HL-60/S4 treated with phorbol 12-myristate 13-acetate at 8.2 ng/mL for 4 days and 3 days (cell line): Measurements from ENCODE around the gene PPEF2.
"Not testable (repeated sequence)": the region's sequence is repeated elsewhere in the genome, so short reads cannot be mapped to it uniquely, and the experiment has no call there.

Experiments used
- in situ Hi-C: fragments of 300-500 bp; cut with MboI; formaldehyde crosslinking; loops from 2 replicates; pipeline ENCODE4 v1.15.0; 2022; ENCODE audit warnings: low sequenced_read_pairs

PPEF2 gene

GRCh38 chr4:75902352-75902751, at the start of gene PPEF2:
Gene PPEF2 (minus strand): TSS chr4:75902452. CDS start chr4:75896325, 6,127 bp downstream.
- in situ Hi-C loops, result no loop called here

GRCh38 chr4:75950213-75950815, 48.1 kb upstream of the PPEF2 start:
- in situ Hi-C loops, result no loop called here

- in situ Hi-C loops, result no loop called here
These were observed 46.7 kb upstream of the PPEF2 start for GRCh38 chr4:75948822-75949444.

GRCh38 chr4:75940692-75941253, 38.5 kb upstream of the PPEF2 start, which contains the start of gene NAAA:
Gene NAAA (minus strand): TSS chr4:75941013. CDS start chr4:75940949, 64 bp downstream.
- in situ Hi-C loops, result no loop called here

- in situ Hi-C loops, result no loop called here
These were observed 37.8 kb upstream of the PPEF2 start for GRCh38 chr4:75939890-75940691.

GRCh38 chr4:75935628-75936027, 33.4 kb upstream of the PPEF2 start:
- in situ Hi-C loops, result no loop called here

GRCh38 chr4:75930152-75930551, 27.9 kb upstream of the PPEF2 start:
- in situ Hi-C loops, result no loop called here

- in situ Hi-C loops, result not testable (repeated sequence)
These were observed 22.7 kb upstream of the PPEF2 start for GRCh38 chr4:75924916-75925315.

GRCh38 chr4:75924309-75924827, 22.1 kb upstream of the PPEF2 start:
- in situ Hi-C loops, result no loop called here

GRCh38 chr4:75922588-75922987, 20.3 kb upstream of the PPEF2 start:
- in situ Hi-C loops, result no loop called here

GRCh38 chr4:75921910-75922309, 19.7 kb upstream of the PPEF2 start:
- in situ Hi-C loops, result no loop called here

- in situ Hi-C loops, result no loop called here
These were observed 18.1 kb upstream of the PPEF2 start for GRCh38 chr4:75920327-75920726.

- in situ Hi-C loops, result no loop called here
These were observed 17.7 kb upstream of the PPEF2 start for GRCh38 chr4:75919920-75920319.

- in situ Hi-C loops, result no loop called here
These were observed 13.9 kb upstream of the PPEF2 start for GRCh38 chr4:75916091-75916661.

GRCh38 chr4:75912968-75913367, 10.7 kb upstream of the PPEF2 start:
- in situ Hi-C loops, result no loop called here

- in situ Hi-C loops, result not testable (repeated sequence)
These were observed 8.6 kb upstream of the PPEF2 start for GRCh38 chr4:75910831-75911230.

- in situ Hi-C loops, result no loop called here
These were observed 7.2 kb upstream of the PPEF2 start for GRCh38 chr4:75909405-75909804.

- in situ Hi-C loops, result no loop called here
These were observed 6.3 kb upstream of the PPEF2 start for GRCh38 chr4:75908555-75908954.

- in situ Hi-C loops, result no loop called here
These were observed 5.7 kb upstream of the PPEF2 start for GRCh38 chr4:75907966-75908365.

- in situ Hi-C loops, result no loop called here
These were observed 1.8 kb upstream of the PPEF2 start for GRCh38 chr4:75904076-75904475.

- in situ Hi-C loops, result no loop called here
These were observed 3.7 kb downstream of the PPEF2 start for GRCh38 chr4:75898536-75898935.
